ENCODE data around the gene SNN. TPM values are rescaled to one million over a fixed set of nuclear protein-coding genes. Genes with fewer than 3 reads are reported as not detected.

Gene SNN
- total and polyA plus RNA-seq, 2 of the 8 experiments (the other 6 are each of a cell fraction or from before 2014, with no cell fraction given), result 37.4 to 66.9 TPM

- no peak overlapping the region for H2BK20ac ChIP-seq (ENCODE audit: low read length)
- no peak overlapping the region for H4K91ac ChIP-seq (replicated peaks; ENCODE audit: insufficient read length, low read length)
- no peak overlapping the region for H3K56ac ChIP-seq (replicated peaks; ENCODE audit: insufficient read length, low read depth, low read length)
- peaks cover 5% of the 10 kb centered on the region; the same call in 1 of the 2 replicates for H3K23me2 ChIP-seq (ENCODE audit: low read depth, low read length)
- peaks cover 28% of the 10 kb centered on the region for H3K79me1 ChIP-seq (ENCODE audit: low read depth, low read length)
- no peak overlapping the region for H3K4ac ChIP-seq (replicated peaks; ENCODE audit: insufficient read length, low read depth, low read length)
- no peak overlapping the region for H3K14ac ChIP-seq (ENCODE audit: insufficient read length)
- H3K4me1 ChIP-seq (replicated peaks in 1 of 4; ENCODE audit: control insufficient read depth in 3 of 4, insufficient read depth in 4 of 4, low read length in 3 of 4), result peaks cover 5 to 38% (median 29%) of the 10 kb centered on the region in 4 experiments
- DNase-seq (ENCODE audit: low read depth in 1 of 2, low spot score in 2 of 2), result no peak
- ChIA-PET POLR2A (ENCODE audit: partially characterized antibody) (interaction anchor here (0.6 to 1.8 kb wide), 15 partner anchors 9 to 271 kb away, joined by 3 to 15 read pairs (median 3); no protein-coding TSS in a partner anchor), CTCF (ENCODE audit: partially characterized antibody) (interaction anchor here (0.9 to 3.5 kb wide), 6 partner anchors 14 to 263 kb away, joined by 3 to 13 read pairs (median 5); no protein-coding TSS in a partner anchor)
- no peak overlapping the region for H2BK120ac ChIP-seq (replicated peaks; ENCODE audit: low read depth, low read length)
- H2BK15ac ChIP-seq (ENCODE audit: low read length), result no peak overlapping the region
- no peak for TF ChIP-seq PHF8 (conservative IDR thresholded peaks at IDR 0.05; ENCODE audit: low read depth, low read length)
- TF ChIP-seq KDM1A (IDR thresholded peaks at IDR 0.05; ENCODE audit: borderline replicate concordance, low read length), result peak; percentile 83
- H2BK12ac ChIP-seq (ENCODE audit: low read depth, low read length), result no peak overlapping the region
- FAIRE-seq, result no peak
- H3K9ac ChIP-seq (replicated peaks in 1 of 4; ENCODE audit: extremely low read depth in 1 of 4, low read depth in 3 of 4, low read length in 3 of 4), result peak overlapping the region in 3 of 4 experiments; percentile 63 to 72 (median 70); a peak in 6 of 7 replicates
- no peak overlapping the region for H2AFZ ChIP-seq (ENCODE audit: low read length)
- peak overlapping the region; percentile 73 to 83 for H3K4me2 ChIP-seq (ENCODE audit: insufficient read depth in 1 of 2, low read depth in 2 of 2, low read length in 2 of 2)
- no peaks in the 10 kb centered on the region for H3K36me3 ChIP-seq (ENCODE audit: control insufficient read depth in 2 of 4, insufficient read depth in 4 of 4, low read length in 3 of 4)
- no peak overlapping the region; the same call in 1 of the 2 replicates for H2BK5ac ChIP-seq (ENCODE audit: low read depth, low read length)
- peaks cover 26 to 48% of the 10 kb centered on the region in 2 experiments for H4K20me1 ChIP-seq (replicated peaks in 1 of 2; ENCODE audit: control insufficient read depth in 1 of 2, insufficient read depth in 2 of 2, low read length in 2 of 2)
- H3K9me3 ChIP-seq (ENCODE audit: insufficient read depth in 2 of 2, low read depth in 1 of 2, low read length in 1 of 2), result no peaks in the 10 kb centered on the region
- no peak overlapping the region for H3K27ac ChIP-seq (ENCODE audit: low read depth, low read length)
- peak overlapping the region; percentile 48; the same call in 1 of the 2 replicates for H3K18ac ChIP-seq (ENCODE audit: extremely low read depth, low read length)
- no peak overlapping the region for H4K8ac ChIP-seq (ENCODE audit: extremely low read depth, insufficient read depth, low read length)
- H4K5ac ChIP-seq (ENCODE audit: insufficient read length, low read depth, low read length), result no peak overlapping the region
- no peak overlapping the region for H3K23ac ChIP-seq (ENCODE audit: insufficient read length)
- no peak overlapping the region for H2AK5ac ChIP-seq (ENCODE audit: low read depth, low read length)
- peaks cover 0 to 4% (median 0%) of the 10 kb centered on the region in 4 experiments; a peak in 1 of 7 replicates for H3K27me3 ChIP-seq (replicated peaks in 1 of 4; ENCODE audit: control insufficient read depth in 3 of 4, extremely low read depth in 1 of 4, insufficient read depth in 3 of 4, low read length in 3 of 4)
- H3K79me2 ChIP-seq (ENCODE audit: control insufficient read depth in 1 of 2, insufficient read depth in 2 of 2, low read length in 2 of 2), result peaks cover 14 to 57% of the 10 kb centered on the region in 2 experiments
- peak overlapping the region; percentile 67 to 78 (median 71) for H3K4me3 ChIP-seq (ENCODE audit: extremely low read depth in 1 of 4, insufficient read depth in 2 of 4, low read depth in 3 of 4, low read length in 4 of 4)
- 67% methylated on average over 22 of the region's 22 CpGs; no CpG with 5 or more reads in 1 of the 2 experiments for WGBS, 2 experiments (ENCODE audit: extremely low coverage in 1 of 2, insufficient coverage in 1 of 2, insufficient read length in 1 of 2, insufficient replicate concordance in 2 of 2, low coverage in 1 of 2, low lambda C conversion rate in 2 of 2, missing lambda C conversion rate in 1 of 2)
These were observed 1.3 kb downstream of the SNN start for GRCh38 chr16:11669380-11670146.
